Skeletal muscle tissue (tissue), 4 donors: ENCODE data around the gene AFF3. TPM values are rescaled to one million over a fixed set of nuclear protein-coding genes. Genes with fewer than 3 reads are reported as not detected.

Source experiments
- H3K27ac ChIP-seq: one replicate; pipeline ENCODE4 v1.7.0; 2013; ENCODE audit warnings: mild to moderate bottlenecking, low read depth, low read length, inconsistent platforms
- H3K27me3 ChIP-seq, 3 donors: one replicate each; pipeline ENCODE4 v1.7.0; 2013; ENCODE audit warnings: low read length in 3 of 3; ENCODE audit not compliant: control insufficient read depth in 3 of 3, insufficient read depth in 3 of 3
- H3K36me3 ChIP-seq, 3 donors: one replicate each; pipeline ENCODE4 v1.7.0; 2013; ENCODE audit warnings: low read length in 3 of 3; ENCODE audit not compliant: control insufficient read depth in 3 of 3, insufficient read depth in 3 of 3
- H3K4me1 ChIP-seq, 3 donors: one replicate each; pipeline ENCODE4 v1.7.0; 2013; ENCODE audit warnings: low read length in 3 of 3, mild to moderate bottlenecking in 3 of 3; ENCODE audit not compliant: control insufficient read depth in 3 of 3, insufficient read depth in 3 of 3
- H3K4me3 ChIP-seq, 3 donors: one replicate each; pipeline ENCODE4 v1.7.0; 2013; ENCODE audit warnings: low read length in 3 of 3
- H3K9ac ChIP-seq, 3 donors: one replicate each; pipeline ENCODE4 v1.7.0; 2013; ENCODE audit warnings: low read length in 3 of 3, mild to moderate bottlenecking in 3 of 3, moderate library complexity in 2 of 3, low read depth in 1 of 3
- H3K9me3 ChIP-seq, 3 donors: one replicate each; pipeline ENCODE4 v1.7.0; 2013; ENCODE audit warnings: low read length in 3 of 3; ENCODE audit not compliant: control insufficient read depth in 3 of 3
- total RNA-seq: library from RNA; depleted of rRNA; stranded (reverse); fragments of >200 nt; gene quantifications from one replicate; pipeline ENCODE4 v1.2.3, GENCODE V29; 2014
- donor health status: Osteomylitis.

Gene AFF3
- total RNA-seq, 1 donor from 2014 or later = 8.4 TPM

DNA sequence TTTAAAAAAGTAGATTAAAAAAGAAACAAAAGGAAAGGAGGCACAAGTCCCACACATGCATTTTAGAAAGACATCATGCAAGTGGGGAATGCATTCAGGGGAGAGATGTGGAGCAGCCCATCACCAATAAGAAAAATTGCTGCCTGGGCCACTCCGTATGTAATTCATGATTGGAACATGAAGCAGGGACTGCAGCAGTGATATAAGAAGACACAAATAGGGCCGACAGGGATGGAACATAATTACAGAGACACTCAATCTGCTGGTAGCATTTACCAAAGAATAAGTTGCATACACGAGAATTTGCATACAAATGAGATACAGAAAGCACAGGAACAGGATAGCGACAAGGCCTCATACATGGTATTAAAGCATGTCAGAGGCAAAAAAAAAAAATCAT is 6.5 kb upstream of the AFF3 start:
- H3K9ac ChIP-seq = no peak overlapping the region

DNA sequence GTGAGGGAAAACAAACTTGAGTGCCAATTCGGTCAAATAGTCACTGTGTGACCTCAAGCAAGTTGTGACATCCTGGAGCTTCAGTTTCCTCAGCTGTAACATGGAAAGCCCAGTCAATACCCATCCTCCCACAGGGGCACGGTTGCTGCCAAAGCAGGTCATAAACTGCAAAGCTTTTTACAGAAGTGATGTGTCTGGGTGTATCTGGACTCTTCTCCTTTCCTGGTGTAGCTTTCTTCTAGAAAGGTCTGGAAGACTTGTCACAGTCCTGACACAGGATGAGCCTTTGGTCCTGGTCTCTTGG is 4.2 kb upstream of the AFF3 start:
- Histone ChIP-seq H3K4me1 (no peaks in the 10 kb centered on the region), H3K27ac (no peak overlapping the region), H3K27me3 (no peaks in the 10 kb centered on the region), H3K36me3 (no peaks in the 10 kb centered on the region), H3K9ac (no peak overlapping the region), H3K9me3 (peaks cover 0 to 6% (median 4%) of the 10 kb centered on the region in 3 donors), H3K4me3 (no peak overlapping the region)

More for the DNA sequence above, 6.5 kb upstream of the AFF3 start:
- Histone ChIP-seq H3K4me1 (no peaks in the 10 kb centered on the region), H3K27me3 (no peaks in the 10 kb centered on the region), H3K27ac (no peak overlapping the region), H3K4me3 (no peak overlapping the region), H3K36me3 (no peaks in the 10 kb centered on the region), H3K9me3 (peaks cover 0 to 5% (median 4%) of the 10 kb centered on the region in 3 donors)

DNA sequence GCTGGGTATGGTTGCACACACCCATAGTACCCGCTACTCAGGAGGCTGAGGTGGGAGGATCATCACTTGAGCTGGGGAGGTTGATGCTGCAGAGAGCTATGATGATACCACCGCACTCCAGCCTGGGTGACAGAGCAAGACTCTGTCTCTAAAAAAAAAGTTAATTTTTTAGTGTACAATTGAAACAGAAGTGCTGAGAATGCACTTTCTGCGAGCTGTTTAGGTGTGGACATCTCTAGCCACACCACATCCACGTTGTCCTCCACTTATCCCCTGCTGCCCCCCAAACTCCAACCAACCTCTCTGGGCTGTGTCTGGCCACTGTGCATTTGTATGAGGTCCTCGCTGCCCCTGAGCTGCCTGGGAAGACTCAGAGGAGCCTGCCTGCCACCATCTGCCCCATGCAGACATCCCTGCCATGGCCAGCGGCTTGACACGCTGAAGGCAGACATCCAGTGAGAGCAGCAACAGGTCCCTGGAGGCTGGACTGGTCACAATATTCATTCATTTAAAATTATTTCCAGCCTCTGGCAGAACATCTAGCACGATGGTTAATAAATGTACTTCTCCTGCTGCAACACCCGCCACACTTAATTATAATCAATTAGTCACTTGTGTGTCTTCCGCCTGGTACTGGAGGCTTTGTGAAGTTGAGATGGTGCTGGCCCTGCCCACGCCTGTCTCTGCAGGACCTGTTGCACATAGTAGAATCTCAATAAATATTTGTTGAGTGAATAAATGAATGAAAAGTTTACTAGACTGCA is 3.7 kb upstream of the AFF3 start:
- Histone ChIP-seq H3K9ac (no peak overlapping the region), H3K4me1 (no peaks in the 10 kb centered on the region), H3K36me3 (no peaks in the 10 kb centered on the region), H3K4me3 (no peak overlapping the region), H3K27me3 (no peaks in the 10 kb centered on the region), H3K27ac (no peak overlapping the region), H3K9me3 (peaks cover 0 to 6% (median 4%) of the 10 kb centered on the region in 3 donors)

DNA sequence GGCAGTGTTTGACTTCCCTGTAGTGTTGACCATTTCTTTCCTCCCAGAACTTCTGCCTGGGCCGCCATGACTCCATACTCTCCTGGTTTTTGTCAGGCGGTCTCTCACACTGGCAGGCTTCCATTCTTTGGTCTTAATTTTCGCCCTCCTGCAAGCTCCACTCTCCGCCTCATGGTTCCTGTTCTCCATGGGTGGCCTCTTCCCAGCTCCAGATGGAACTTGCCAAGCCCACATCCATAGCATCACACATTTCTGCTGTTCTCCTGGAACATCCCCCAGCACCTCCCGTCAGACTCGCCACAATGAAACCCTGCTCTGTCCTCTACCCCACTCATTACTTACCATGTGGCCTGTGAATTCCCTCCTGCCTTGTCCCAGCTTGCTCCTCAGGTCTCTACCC is 896 bp upstream of the AFF3 start:
- Histone ChIP-seq H3K4me3 (no peak overlapping the region), H3K27ac (no peak overlapping the region), H3K4me1 (no peaks in the 10 kb centered on the region), H3K27me3 (no peaks in the 10 kb centered on the region), H3K9ac (no peak overlapping the region), H3K9me3 (peaks cover 0 to 2% (median 0%) of the 10 kb centered on the region in 3 donors), H3K36me3 (no peaks in the 10 kb centered on the region)

DNA sequence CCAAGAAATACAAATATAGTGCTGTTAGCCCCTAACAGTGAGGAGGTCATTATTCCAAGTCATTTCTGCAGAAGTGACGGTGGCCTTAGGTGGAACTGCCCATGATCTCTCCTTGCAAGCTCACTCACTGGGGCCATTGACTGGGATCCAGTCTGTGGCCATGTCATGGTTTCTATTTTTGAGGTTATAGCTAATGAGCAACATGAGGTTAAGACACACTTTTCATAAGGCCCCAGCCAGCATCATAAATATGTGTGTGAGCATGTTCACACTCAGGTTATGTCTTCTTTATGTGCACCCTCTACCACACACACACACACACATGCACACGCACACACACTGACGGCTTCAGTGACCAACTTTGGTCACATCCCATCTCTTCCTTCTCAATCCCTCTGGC is 484 bp downstream of the AFF3 start:
- Histone ChIP-seq H3K27me3 (no peaks in the 10 kb centered on the region), H3K36me3 (no peaks in the 10 kb centered on the region), H3K4me3 (no peak overlapping the region), H3K27ac (no peak overlapping the region), H3K4me1 (no peaks in the 10 kb centered on the region), H3K9me3 (peaks cover 0 to 2% (median 0%) of the 10 kb centered on the region in 3 donors), H3K9ac (no peak overlapping the region)

DNA sequence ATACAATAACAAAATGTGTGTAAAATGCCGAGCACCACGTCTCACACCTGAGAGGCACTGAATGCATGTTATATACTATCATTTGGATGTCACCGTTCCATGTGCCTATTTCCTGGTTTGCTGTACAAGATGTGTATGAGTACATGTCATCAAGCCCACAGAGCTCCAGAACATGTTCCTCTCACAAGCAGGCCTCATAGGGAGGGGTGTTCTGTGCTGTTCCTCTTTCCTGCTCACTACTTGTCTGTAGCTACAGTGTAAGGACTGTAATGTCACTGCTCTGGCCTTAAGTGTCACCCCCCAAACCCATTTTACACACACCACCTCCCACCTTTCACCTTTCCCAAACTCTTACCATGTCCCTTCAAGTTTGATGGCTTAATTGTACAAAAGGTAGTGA is 1.8 kb downstream of the AFF3 start:
- Histone ChIP-seq H3K27me3 (no peaks in the 10 kb centered on the region), H3K9ac (no peak overlapping the region), H3K9me3 (peaks cover 0 to 2% (median 0%) of the 10 kb centered on the region in 3 donors), H3K27ac (no peak overlapping the region), H3K4me3 (no peak overlapping the region), H3K4me1 (no peaks in the 10 kb centered on the region), H3K36me3 (no peaks in the 10 kb centered on the region)

- Histone ChIP-seq H3K27ac (no peak overlapping the region), H3K27me3 (no peaks in the 10 kb centered on the region), H3K36me3 (no peaks in the 10 kb centered on the region), H3K4me3 (no peak overlapping the region), H3K4me1 (no peaks in the 10 kb centered on the region), H3K9ac (no peak overlapping the region), H3K9me3 (peaks cover 0 to under 1% (median 0%) of the 10 kb centered on the region in 3 donors)
These were observed 4.4 kb downstream of the AFF3 start for GRCh38 chr2:100137866-100138570.

DNA sequence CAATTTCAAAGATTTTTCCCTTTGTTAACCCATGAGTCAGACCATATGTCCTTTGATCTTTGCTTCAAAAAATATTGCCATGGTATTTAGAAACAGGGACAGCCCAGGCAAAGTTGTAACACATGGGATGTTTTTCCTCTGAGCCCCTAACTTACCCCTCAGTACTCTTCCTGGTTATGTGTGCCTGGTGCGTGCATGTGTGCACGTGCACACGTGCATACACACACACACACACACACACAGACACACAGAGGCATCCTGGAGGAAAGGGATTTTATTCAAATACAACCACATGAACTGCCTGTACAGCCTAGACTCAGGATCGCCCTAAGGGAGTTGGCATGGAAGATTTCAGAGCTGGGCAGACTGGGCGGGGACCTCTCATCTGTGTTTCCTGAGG is 5.1 kb downstream of the AFF3 start:
- no peak overlapping the region for H3K9ac ChIP-seq
- no peaks in the 10 kb centered on the region for H3K4me1 ChIP-seq
- H3K9me3 ChIP-seq = no peaks in the 10 kb centered on the region
- no peaks in the 10 kb centered on the region for H3K27me3 ChIP-seq
- no peak overlapping the region for H3K27ac ChIP-seq
- H3K36me3 ChIP-seq = no peaks in the 10 kb centered on the region
- no peak overlapping the region for H3K4me3 ChIP-seq

DNA sequence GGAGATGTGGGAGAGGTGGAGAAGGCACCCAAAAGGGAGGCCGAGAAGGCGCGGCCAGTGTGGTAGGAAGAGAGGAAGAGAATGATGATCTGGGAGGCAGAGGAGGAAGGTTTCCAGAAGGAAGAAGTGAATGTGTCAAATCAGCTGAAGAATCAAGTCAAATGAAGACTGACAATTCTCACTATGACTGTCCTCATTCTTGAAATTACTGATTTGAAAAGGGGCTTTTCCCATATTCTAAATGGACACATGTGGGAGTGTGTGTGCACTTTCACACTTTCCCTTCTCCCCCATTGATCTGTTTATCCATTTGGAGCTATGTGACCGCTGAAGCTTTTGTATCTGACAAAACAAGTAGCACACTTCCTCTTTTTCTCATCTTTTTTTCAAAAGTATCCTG is 6.1 kb downstream of the AFF3 start:
- H3K36me3 ChIP-seq = no peaks in the 10 kb centered on the region
- H3K4me1 ChIP-seq = no peaks in the 10 kb centered on the region
- H3K9ac ChIP-seq = no peak overlapping the region
- no peak overlapping the region for H3K27ac ChIP-seq
- H3K9me3 ChIP-seq = no peaks in the 10 kb centered on the region
- no peaks in the 10 kb centered on the region for H3K27me3 ChIP-seq
- no peak overlapping the region for H3K4me3 ChIP-seq

DNA sequence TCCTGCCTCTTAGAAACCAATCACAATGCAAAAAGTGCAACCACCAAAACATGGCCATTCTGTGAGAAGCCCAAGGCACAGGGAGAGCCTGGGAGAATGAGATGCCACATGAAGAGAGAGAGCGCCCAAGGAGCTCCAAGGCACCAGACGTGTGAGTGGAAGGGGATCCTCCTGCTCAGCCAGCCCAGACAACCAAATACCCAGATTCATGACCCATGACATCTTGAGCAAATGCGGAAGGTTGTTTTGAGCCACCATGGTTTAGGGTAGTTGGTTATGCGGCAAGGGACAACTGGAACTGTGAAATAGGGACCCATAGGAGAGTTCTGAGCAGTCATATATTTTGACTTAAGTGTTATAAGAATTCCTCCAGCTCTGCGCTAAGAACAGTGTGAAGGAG is 7.0 kb downstream of the AFF3 start:
- H3K4me3 ChIP-seq = no peak overlapping the region
- H3K9ac ChIP-seq = no peak overlapping the region
- no peaks in the 10 kb centered on the region for H3K4me1 ChIP-seq
- H3K36me3 ChIP-seq = no peaks in the 10 kb centered on the region
- no peaks in the 10 kb centered on the region for H3K9me3 ChIP-seq
- no peaks in the 10 kb centered on the region for H3K27me3 ChIP-seq
- no peak overlapping the region for H3K27ac ChIP-seq
